Upper lobe of right lung (tissue), 1 donor: ENCODE measurements around the gene ZNF277. TPM values are rescaled to one million over a fixed set of nuclear protein-coding genes. Genes with fewer than 3 reads are reported as not detected.

Experiments
- ATAC-seq: fragments of 200-7000 bp; cut with Tn5 transposase; one replicate; pipeline ENCODE4 v1.9.1; 2020; ENCODE audit warnings: mild to moderate bottlenecking, moderate library complexity
- DNase-seq: peaks from one replicate; pipeline ENCODE4 v3.0.0-alpha.2; 2020
- H3K27ac ChIP-seq: fragments of 200-600 bp; one replicate; pipeline ENCODE4 v1.8.0; 2022
- H3K27me3 ChIP-seq: fragments of 200-600 bp; one replicate; pipeline ENCODE4 v1.8.0; 2022; ENCODE audit warnings: mild to moderate bottlenecking
- H3K36me3 ChIP-seq: fragments of 200-600 bp; one replicate; pipeline ENCODE4 v1.8.0; 2022
- H3K4me1 ChIP-seq: fragments of 200-600 bp; one replicate; pipeline ENCODE4 v1.8.0; 2022
- H3K4me3 ChIP-seq: fragments of 200-600 bp; one replicate; pipeline ENCODE4 v1.8.0; 2022; ENCODE audit warnings: mild to moderate bottlenecking
- H3K9me3 ChIP-seq: fragments of 200-600 bp; one replicate; pipeline ENCODE4 v1.8.0; 2022
- intact Hi-C: fragments of 100-400 bp; cut with DNase I; formaldehyde crosslinking; loops from one replicate; pipeline ENCODE4 v1.11.0; 2022
- total RNA-seq: library from RNA; stranded (reverse); fragmentation: NEBNext Ultra II Directional; extraction: Animal tissue kit (Norgen Biotek cat#: 25700); gene quantifications from one replicate; pipeline ENCODE4 v1.2.1, GENCODE V29; 2021
- TF ChIP-seq, protein P1 (sequence below): fragments of 200-600 bp; IDR thresholded peaks from one replicate; pipeline ENCODE4 v1.8.0; 2022; ENCODE audit warnings: antibody characterized with exemption
- donor health status: DM: no; HTN: yes; CAD: no; lungs with severe emphysema.

Gene ZNF277
- total RNA-seq, 1 donor from 2014 or later, result 31.0 TPM

DNA sequence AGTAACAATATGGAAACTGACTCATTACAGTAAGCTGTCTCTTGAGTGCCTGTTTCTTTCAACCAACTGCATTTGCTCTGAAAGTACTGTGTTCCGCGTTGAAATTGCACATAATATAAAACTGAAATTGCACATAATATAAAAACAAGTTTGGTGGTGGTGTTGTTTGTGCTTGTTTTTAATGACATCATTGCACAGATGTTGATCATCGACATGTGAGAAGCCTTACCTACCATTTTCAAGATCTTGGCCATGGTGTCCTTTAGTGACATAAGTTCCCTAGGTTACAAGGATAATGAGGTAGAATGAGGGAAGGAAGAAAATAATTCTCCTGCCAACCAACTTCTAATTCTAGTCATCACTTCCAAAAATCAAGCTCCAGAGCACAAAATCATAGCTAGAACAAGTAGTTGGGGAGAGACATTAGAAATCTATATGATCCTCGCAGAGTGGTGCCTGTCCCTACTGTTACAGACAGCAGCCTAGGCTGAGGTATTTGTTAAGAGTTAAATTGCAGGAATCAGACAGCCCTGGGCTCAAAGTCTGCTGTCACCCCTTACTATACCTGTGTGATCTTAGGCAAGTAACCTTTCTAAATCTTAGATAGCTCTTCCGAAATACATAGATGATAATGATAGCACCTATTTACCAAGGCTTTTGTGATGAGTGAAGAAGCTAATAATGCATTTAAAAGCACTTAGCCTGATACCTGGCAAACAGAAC lies 29.6 kb upstream of the ZNF277 start:
- Histone ChIP-seq H3K4me1 (peaks cover 7% of the 10 kb centered on the region), H3K27ac (no peak overlapping the region), H3K27me3 (no peaks in the 10 kb centered on the region), H3K4me3 (no peak overlapping the region), H3K9me3 (no peaks in the 10 kb centered on the region), H3K36me3 (no peaks in the 10 kb centered on the region)
- no peak for ATAC-seq
- TF ChIP-seq, protein P1, sequence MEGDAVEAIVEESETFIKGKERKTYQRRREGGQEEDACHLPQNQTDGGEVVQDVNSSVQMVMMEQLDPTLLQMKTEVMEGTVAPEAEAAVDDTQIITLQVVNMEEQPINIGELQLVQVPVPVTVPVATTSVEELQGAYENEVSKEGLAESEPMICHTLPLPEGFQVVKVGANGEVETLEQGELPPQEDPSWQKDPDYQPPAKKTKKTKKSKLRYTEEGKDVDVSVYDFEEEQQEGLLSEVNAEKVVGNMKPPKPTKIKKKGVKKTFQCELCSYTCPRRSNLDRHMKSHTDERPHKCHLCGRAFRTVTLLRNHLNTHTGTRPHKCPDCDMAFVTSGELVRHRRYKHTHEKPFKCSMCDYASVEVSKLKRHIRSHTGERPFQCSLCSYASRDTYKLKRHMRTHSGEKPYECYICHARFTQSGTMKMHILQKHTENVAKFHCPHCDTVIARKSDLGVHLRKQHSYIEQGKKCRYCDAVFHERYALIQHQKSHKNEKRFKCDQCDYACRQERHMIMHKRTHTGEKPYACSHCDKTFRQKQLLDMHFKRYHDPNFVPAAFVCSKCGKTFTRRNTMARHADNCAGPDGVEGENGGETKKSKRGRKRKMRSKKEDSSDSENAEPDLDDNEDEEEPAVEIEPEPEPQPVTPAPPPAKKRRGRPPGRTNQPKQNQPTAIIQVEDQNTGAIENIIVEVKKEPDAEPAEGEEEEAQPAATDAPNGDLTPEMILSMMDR, result no peak
- no peak for DNase-seq
- intact Hi-C loops, result no loop called here

DNA sequence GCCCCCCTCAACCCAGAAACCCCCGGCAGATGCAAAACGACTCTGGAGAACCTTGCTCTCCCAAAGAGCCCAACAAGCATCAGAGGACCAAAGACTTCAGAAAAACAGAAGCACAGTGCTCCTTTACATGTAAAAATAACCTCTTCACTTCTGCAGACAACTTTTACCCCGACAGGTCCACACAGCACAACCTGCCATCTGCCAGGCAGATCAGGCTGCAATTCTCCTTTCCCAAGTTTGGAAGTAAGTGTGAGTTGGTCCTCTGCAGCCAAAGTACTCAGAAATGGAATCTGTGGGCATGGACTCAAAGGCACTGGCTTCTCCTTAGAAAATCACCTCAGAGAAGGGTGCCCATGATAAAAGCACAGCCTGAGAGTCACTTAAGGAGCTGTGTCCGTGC lies 26.3 kb upstream of the ZNF277 start:
- Histone ChIP-seq H3K4me1 (peaks cover 26% of the 10 kb centered on the region), H3K4me3 (no peak overlapping the region), H3K36me3 (no peaks in the 10 kb centered on the region), H3K9me3 (no peaks in the 10 kb centered on the region), H3K27me3 (no peaks in the 10 kb centered on the region), H3K27ac (no peak overlapping the region)
- ATAC-seq, result no peak
- intact Hi-C loops, result no loop called here
- no peak for DNase-seq
- TF ChIP-seq, protein P1, result no peak

DNA sequence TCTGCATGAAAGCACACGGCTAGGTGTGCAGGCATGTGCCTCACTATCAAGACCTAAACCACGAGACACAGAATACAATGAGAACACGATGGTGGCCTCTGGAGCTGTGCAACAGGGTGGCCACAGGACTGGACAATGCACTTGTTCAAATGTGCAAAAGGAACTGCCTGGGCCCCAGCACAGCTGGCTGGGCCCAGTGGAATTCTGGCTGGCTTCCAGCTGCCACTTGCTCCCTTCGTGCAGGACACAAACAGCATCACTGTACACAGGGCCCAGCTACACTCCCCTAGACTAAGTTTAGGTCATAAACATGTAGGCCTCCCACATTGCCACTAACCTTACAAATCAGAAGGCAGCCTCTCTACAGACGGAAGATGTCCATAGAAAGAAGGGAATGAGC lies 23.7 kb upstream of the ZNF277 start:
- no peaks in the 10 kb centered on the region for H3K27me3 ChIP-seq
- no peaks in the 10 kb centered on the region for H3K36me3 ChIP-seq
- no peak for DNase-seq
- H3K4me1 ChIP-seq, result peaks cover 40% of the 10 kb centered on the region
- H3K4me3 ChIP-seq, result no peak overlapping the region
- intact Hi-C loops, result no loop called here
- TF ChIP-seq, protein P1, result no peak
- H3K9me3 ChIP-seq, result no peaks in the 10 kb centered on the region
- no peak overlapping the region for H3K27ac ChIP-seq
- no peak for ATAC-seq

DNA sequence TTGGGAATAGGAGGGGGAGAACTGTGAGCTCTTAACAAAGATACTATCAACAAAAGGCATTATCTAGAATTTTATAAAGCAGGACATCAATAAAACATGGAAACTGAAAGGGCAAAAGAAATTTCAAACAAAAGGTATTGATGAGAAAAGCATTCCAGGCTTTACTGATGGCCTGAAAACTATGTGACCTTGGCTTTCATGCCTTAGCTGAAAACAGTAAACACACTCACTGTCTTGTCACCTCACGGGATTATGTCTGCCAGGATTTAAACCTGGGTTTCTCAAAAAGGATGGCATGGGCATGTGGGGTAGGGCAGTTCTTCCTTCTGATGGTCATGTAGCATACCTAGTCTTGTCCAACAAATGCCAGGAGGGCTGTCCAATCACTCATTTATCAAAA lies 23.2 kb upstream of the ZNF277 start:
- Histone ChIP-seq H3K27ac (no peak overlapping the region), H3K9me3 (no peaks in the 10 kb centered on the region)

DNA sequence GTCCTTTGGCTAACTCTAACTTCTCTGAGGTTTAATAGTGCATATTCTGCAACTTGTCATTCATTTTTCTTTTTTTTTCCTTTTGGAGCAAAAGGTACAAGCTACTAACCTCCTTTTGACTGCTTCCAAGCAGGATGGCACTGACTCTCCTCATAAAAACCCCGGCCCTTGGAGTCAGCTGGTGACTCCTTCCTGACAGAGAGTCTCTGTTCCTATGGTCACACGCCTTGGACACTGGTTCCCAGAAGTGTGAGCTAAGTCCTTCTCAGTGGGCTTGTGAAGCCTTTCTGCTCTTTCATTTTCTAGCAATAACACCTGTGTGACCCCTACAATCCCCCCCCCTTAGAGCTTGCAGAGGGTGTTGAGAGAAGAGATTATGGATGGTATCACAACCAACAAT lies 22.0 kb upstream of the ZNF277 start:
- no peaks in the 10 kb centered on the region for H3K36me3 ChIP-seq
- H3K4me1 ChIP-seq, result peaks cover 40% of the 10 kb centered on the region
- TF ChIP-seq, protein P1, result no peak
- intact Hi-C loops, result no loop called here
- no peaks in the 10 kb centered on the region for H3K27me3 ChIP-seq
- H3K9me3 ChIP-seq, result no peaks in the 10 kb centered on the region
- H3K27ac ChIP-seq, result no peak overlapping the region
- H3K4me3 ChIP-seq, result no peak overlapping the region
- DNase-seq, result no peak
- ATAC-seq, result no peak

More for the DNA sequence above, 23.2 kb upstream of the ZNF277 start:
- no peaks in the 10 kb centered on the region for H3K36me3 ChIP-seq
- H3K27me3 ChIP-seq, result no peaks in the 10 kb centered on the region
- no peak overlapping the region for H3K4me3 ChIP-seq
- ATAC-seq (no peak), DNase-seq (no peak)
- peaks cover 40% of the 10 kb centered on the region for H3K4me1 ChIP-seq
- intact Hi-C loops, result no loop called here
- TF ChIP-seq, protein P1, result no peak
